HG03457 (cell line): ENCODE measurements around the gene TGFBR2.
"Not testable (repeated sequence)": the region's sequence is repeated elsewhere in the genome, so short reads cannot be mapped to it uniquely, and the experiment has no call there.

Experiments used
- ATAC-seq: cut with Tn5 transposase; IDR thresholded peaks from one replicate; pipeline ENCODE4 v1.9.1; 2021; ENCODE audit warnings: moderate number of reproducible peaks; ENCODE audit not compliant: unreplicated experiment

Gene TGFBR2

GRCh38 chr3:30617653-30618052 lies 11.3 kb downstream of the TGFBR2 start:
- no peak for ATAC-seq

- no peak for ATAC-seq
Measured at GRCh38 chr3:30618526-30618925, 12.1 kb downstream of the TGFBR2 start.

- no peak for ATAC-seq
Measured at GRCh38 chr3:30619318-30619717, 12.9 kb downstream of the TGFBR2 start.

- no peak for ATAC-seq
Measured at GRCh38 chr3:30620402-30621360, 14.3 kb downstream of the TGFBR2 start.

GRCh38 chr3:30621576-30621975 lies 15.2 kb downstream of the TGFBR2 start:
- no peak for ATAC-seq

GRCh38 chr3:30622047-30622545 lies 15.7 kb downstream of the TGFBR2 start:
- no peak for ATAC-seq

- ATAC-seq: no peak
Measured at GRCh38 chr3:30622790-30623189, 16.4 kb downstream of the TGFBR2 start.

GRCh38 chr3:30623351-30623750 lies 16.9 kb downstream of the TGFBR2 start:
- ATAC-seq: no peak

GRCh38 chr3:30624480-30624879 lies 18.1 kb downstream of the TGFBR2 start:
- ATAC-seq: not testable (repeated sequence)

- no peak for ATAC-seq
Measured at GRCh38 chr3:30625541-30626438, 19.4 kb downstream of the TGFBR2 start.

GRCh38 chr3:30626443-30627180 lies 20.2 kb downstream of the TGFBR2 start:
- ATAC-seq: no peak

GRCh38 chr3:30628205-30628900 lies 22.0 kb downstream of the TGFBR2 start:
- ATAC-seq: no peak

GRCh38 chr3:30628901-30629590 lies 22.6 kb downstream of the TGFBR2 start:
- ATAC-seq: no peak

GRCh38 chr3:30629746-30630145 lies 23.3 kb downstream of the TGFBR2 start:
- ATAC-seq: no peak

- no peak for ATAC-seq
Measured at GRCh38 chr3:30630238-30631030, 24.0 kb downstream of the TGFBR2 start.

GRCh38 chr3:30631243-30631904 lies 25.0 kb downstream of the TGFBR2 start:
- ATAC-seq: no peak

GRCh38 chr3:30632065-30632464 lies 25.7 kb downstream of the TGFBR2 start:
- no peak for ATAC-seq

GRCh38 chr3:30632521-30632920 lies 26.1 kb downstream of the TGFBR2 start:
- ATAC-seq: no peak
